GM23338 (cell line): ENCODE data around the gene CCDC178. TPM values are rescaled to one million over a fixed set of nuclear protein-coding genes. Genes with fewer than 3 reads are reported as not detected.

Source experiments
- ATAC-seq: fragments of 200-7000 bp; cut with Tn5 transposase; 3 replicates; pipeline ENCODE4 v1.9.1; 2020
- DNase-seq: peaks from one replicate; pipeline ENCODE4 v3.0.0-alpha.2; 2015; ENCODE audit warnings: low spot score
- H2AFZ ChIP-seq: fragments of 200-600 bp; sonication (generic); 2 replicates; pipeline ENCODE4 v1.8.0; 2016; ENCODE audit warnings: antibody characterized with exemption, mild to moderate bottlenecking, moderate library complexity
- H3F3A ChIP-seq: fragments of 200-600 bp; sonication (generic); replicated peaks from 2 replicates; pipeline ENCODE4 v1.8.0; 2017; ENCODE audit warnings: antibody characterized with exemption, mixed run types, low read depth
- H3K27ac ChIP-seq: fragments of 200-600 bp; sonication (generic); 2 replicates; pipeline ENCODE4 v1.6.1; 2016; ENCODE audit warnings: low read depth
- H3K27me3 ChIP-seq: fragments of 200-600 bp; sonication (generic); 2 replicates; pipeline ENCODE4 v1.8.0; 2016; ENCODE audit warnings: mild to moderate bottlenecking, mixed run types, moderate library complexity; ENCODE audit not compliant: insufficient read depth
- H3K36me3 ChIP-seq: fragments of 200-600 bp; sonication (generic); 2 replicates; pipeline ENCODE4 v1.8.0; 2016; ENCODE audit warnings: mild to moderate bottlenecking; ENCODE audit not compliant: insufficient read depth
- H3K4me1 ChIP-seq: fragments of 200-600 bp; sonication (generic); 2 replicates; pipeline ENCODE4 v1.8.0; 2016; ENCODE audit warnings: mild to moderate bottlenecking, moderate library complexity; ENCODE audit not compliant: insufficient read depth
- H3K4me2 ChIP-seq: fragments of 200-600 bp; sonication (generic); 2 replicates; pipeline ENCODE4 v1.7.1; 2017; ENCODE audit warnings: mixed run types
- H3K4me3 ChIP-seq: fragments of 200-600 bp; sonication (generic); 2 replicates; pipeline ENCODE4 v1.6.1; 2016; ENCODE audit warnings: mixed run types
- H3K79me2 ChIP-seq: fragments of 200-600 bp; sonication (generic); replicated peaks from 2 replicates; pipeline ENCODE4 v1.8.0; 2017; ENCODE audit warnings: mild to moderate bottlenecking; ENCODE audit not compliant: insufficient read depth
- H3K9me2 ChIP-seq: fragments of 200-600 bp; sonication (generic); 2 replicates; pipeline ENCODE4 v1.8.0; 2017; ENCODE audit not compliant: insufficient read depth
- H4K20me1 ChIP-seq: fragments of 200-600 bp; sonication (generic); replicated peaks from 2 replicates; pipeline ENCODE4 v1.8.0; 2017; ENCODE audit warnings: mild to moderate bottlenecking; ENCODE audit not compliant: insufficient read depth
- H3K27ac Mint-ChIP-seq: 2 replicates; pipeline ENCODE4 v1.8.0; 2020; ENCODE audit warnings: inconsistent platforms, mild to moderate bottlenecking, moderate library complexity, mixed read lengths
- H3K27me3 Mint-ChIP-seq: 3 replicates; pipeline ENCODE4 v1.8.0; 2022; ENCODE audit warnings: low read depth, mild to moderate bottlenecking, moderate library complexity, mixed read lengths, inconsistent platforms; ENCODE audit not compliant: insufficient read depth, poor library complexity
- H3K36me3 Mint-ChIP-seq: 3 replicates; pipeline ENCODE4 v1.8.0; 2021; ENCODE audit warnings: low read depth, mild to moderate bottlenecking, inconsistent platforms, moderate library complexity, mixed read lengths
- H3K4me1 Mint-ChIP-seq: 3 replicates; pipeline ENCODE4 v1.8.0; 2020; ENCODE audit warnings: mild to moderate bottlenecking, inconsistent platforms, mixed read lengths
- H3K4me3 Mint-ChIP-seq: 3 replicates; pipeline ENCODE4 v1.8.0; 2021; ENCODE audit warnings: moderate library complexity, mild to moderate bottlenecking, inconsistent platforms, mixed read lengths
- H3K9me3 Mint-ChIP-seq: 3 replicates; pipeline ENCODE4 v1.8.0; 2020; ENCODE audit warnings: moderate library complexity, mild to moderate bottlenecking, inconsistent platforms, mixed read lengths
- CREB1 ChIP-seq: fragments of 250-450 bp; sonication (Bioruptor Pico); IDR thresholded peaks from 2 replicates; pipeline ENCODE4 v1.5.0; 2020; ENCODE audit warnings: low read depth, mild to moderate bottlenecking, moderate library complexity
- JUNB ChIP-seq: IDR thresholded peaks from one replicate; pipeline ENCODE4 v1.6.1; 2016; ENCODE audit warnings: antibody characterized with exemption; ENCODE audit not compliant: unreplicated experiment
- POLR2AphosphoS5 ChIP-seq: IDR thresholded peaks from 2 replicates; pipeline ENCODE4 v1.6.1; 2016; ENCODE audit warnings: antibody characterized with exemption, low read depth
- REST ChIP-seq: IDR thresholded peaks from one replicate; pipeline ENCODE4 v1.6.1; 2018; ENCODE audit warnings: antibody characterized with exemption; ENCODE audit not compliant: unreplicated experiment
- STAT1 ChIP-seq: IDR thresholded peaks from one replicate; pipeline ENCODE4 v1.6.1; 2016; ENCODE audit warnings: antibody characterized with exemption; ENCODE audit not compliant: unreplicated experiment
- ZNF331 ChIP-seq: fragments of 250-450 bp; sonication (Bioruptor Pico); IDR thresholded peaks from 2 replicates; pipeline ENCODE4 v1.5.0; 2020; ENCODE audit warnings: low read depth, mild to moderate bottlenecking, moderate library complexity
- ZNF462 ChIP-seq: fragments of 250-450 bp; sonication (Bioruptor Pico); IDR thresholded peaks from 2 replicates; pipeline ENCODE4 v1.5.0; 2020; ENCODE audit warnings: mild to moderate bottlenecking, moderate library complexity
- polyA plus RNA-seq: library from polyadenylated mRNA; unstranded; fragments of >200 nt; fragmentation: Nextera tagmentation; extraction: Ambion mirVana; gene quantifications from 2 replicates; pipeline ENCODE4 v1.2.1, GENCODE V29; 2016
- total RNA-seq: library from RNA; depleted of rRNA; stranded (reverse); fragments of >200 nt; shearing (Covaris generic); gene quantifications from 2 replicates; pipeline ENCODE4 v1.2.3, GENCODE V29; 2014

The CCDC178 gene
- total and polyA plus RNA-seq, 2 experiments from 2014 or later = 0.17 to 0.24 TPM

GRCh38 chr18:33459612-33460011 lies 19.1 kb upstream of the CCDC178 start:
- Histone ChIP-seq H3K27me3 (no peaks in the 10 kb centered on the region), H3K36me3 (no peaks in the 10 kb centered on the region), H3K4me3 (no peak overlapping the region), H3K4me1 (no peaks in the 10 kb centered on the region), H2AFZ (no peak overlapping the region), H4K20me1 (no peaks in the 10 kb centered on the region), H3K27ac (no peak overlapping the region), H3K4me2 (no peak overlapping the region), H3K79me2 (no peaks in the 10 kb centered on the region), H3K9me2 (peaks cover 6% of the 10 kb centered on the region), H3F3A (no peaks in the 10 kb centered on the region)
- Mint-ChIP-seq H3K27ac (no peak overlapping the region), H3K9me3 (no peaks in the 10 kb centered on the region), H3K4me3 (no peak overlapping the region), H3K27me3 (no peaks in the 10 kb centered on the region), H3K36me3 (no peaks in the 10 kb centered on the region), H3K4me1 (no peaks in the 10 kb centered on the region)
- TF ChIP-seq ZNF331 (no peak), POLR2AphosphoS5 (no peak), ZNF462 (CRISPR knock-in tag) (no peak), CREB1 (CRISPR knock-in tag) (no peak), REST (no peak), JUNB (no peak), STAT1 (no peak)
- DNase-seq (no peak), ATAC-seq (no peak)
